Measurements from ENCODE around the gene GNG10. TPM values are rescaled to one million over a fixed set of nuclear protein-coding genes. Genes with fewer than 3 reads are reported as not detected.
"Not testable (repeated sequence)": the region's sequence is repeated elsewhere in the genome, so short reads cannot be mapped to it uniquely, and the experiment has no call there.

GNG10 gene
- polyA plus RNA-seq (2013, experiment 1 of 2; ENCODE audit: insufficient read length), result 60.5 TPM
- polyA plus RNA-seq (2013, experiment 2 of 2; ENCODE audit: insufficient read length), result 58.6 TPM

GRCh38 chr9:111661150-111661801 is at the start of gene GNG10:
Gene GNG10 (plus strand): TSS chr9:111661605. CDS start chr9:111661635, 30 bp downstream.
- peak; percentile 64 for DNase-seq

GRCh38 chr9:111613436-111614040 is 47.9 kb upstream of the GNG10 start:
- no peak for DNase-seq

- DNase-seq, result peak; percentile 14
These were observed 45.5 kb upstream of the GNG10 start for GRCh38 chr9:111615928-111616327.

- DNase-seq, result not testable (repeated sequence)
These were observed 44.1 kb upstream of the GNG10 start for GRCh38 chr9:111617349-111617748.

GRCh38 chr9:111621895-111622480 is 39.4 kb upstream of the GNG10 start:
- peak; percentile 40 for DNase-seq

GRCh38 chr9:111622626-111623025 is 38.8 kb upstream of the GNG10 start:
- peak; percentile 61 for DNase-seq

GRCh38 chr9:111627260-111627963 is 34.0 kb upstream of the GNG10 start:
- no peak for DNase-seq

GRCh38 chr9:111628411-111628810 is 33.0 kb upstream of the GNG10 start:
- no peak for DNase-seq

- DNase-seq, result no peak
These were observed 31.0 kb upstream of the GNG10 start for GRCh38 chr9:111630182-111630963.

GRCh38 chr9:111630964-111631213 is 30.5 kb upstream of the GNG10 start:
- no peak for DNase-seq

GRCh38 chr9:111631214-111631971 is 30.0 kb upstream of the GNG10 start, which contains the start of gene DNAJC25:
Gene DNAJC25 (plus strand): TSS chr9:111631334. CDS start chr9:111631408, 74 bp downstream.
- peak; percentile 99 for DNase-seq

- no peak for DNase-seq
These were observed 29.3 kb upstream of the GNG10 start for GRCh38 chr9:111632060-111632459.

- no peak for DNase-seq
These were observed 28.6 kb upstream of the GNG10 start for GRCh38 chr9:111632695-111633388.

GRCh38 chr9:111633389-111633736 is 28.0 kb upstream of the GNG10 start:
- no peak for DNase-seq

- DNase-seq, result no peak
These were observed 26.5 kb upstream of the GNG10 start for GRCh38 chr9:111634860-111635259.

- DNase-seq, result no peak
These were observed 23.9 kb upstream of the GNG10 start for GRCh38 chr9:111637421-111637950.

GRCh38 chr9:111644195-111644772 is 17.1 kb upstream of the GNG10 start:
- DNase-seq, result no peak

GRCh38 chr9:111645806-111646205 is 15.6 kb upstream of the GNG10 start:
- DNase-seq, result no peak

GRCh38 chr9:111646417-111646816 is 15.0 kb upstream of the GNG10 start:
- DNase-seq, result no peak

GRCh38 chr9:111648066-111648465 is 13.3 kb upstream of the GNG10 start:
- DNase-seq, result no peak

GRCh38 chr9:111649016-111649415 is 12.4 kb upstream of the GNG10 start:
- no peak for DNase-seq

Measured in fibroblast of skin of abdomen (primary cell).